ENCODE data around the gene TIMD4. TPM values are rescaled to one million over a fixed set of nuclear protein-coding genes. Genes with fewer than 3 reads are reported as not detected.

The TIMD4 gene
- total RNA-seq, 1 experiment from 2014 or later, result not detected

- peaks cover 58% of the 10 kb centered on the region for H3K27me3 Mint-ChIP-seq (ENCODE audit: low read depth)
- no peak overlapping the region for H3K9ac ChIP-seq (ENCODE audit: extremely low read depth, insufficient read length, low read length)
- H3K14ac ChIP-seq (ENCODE audit: insufficient read depth, low read length), result no peak overlapping the region
- no peaks in the 10 kb centered on the region; a peak in 1 of 7 replicates for H3K36me3 Mint-ChIP-seq (ENCODE audit: insufficient read depth in 1 of 3, low read depth in 3 of 3)
- H3K27me3 ChIP-seq (ENCODE audit: insufficient read depth, low read length), result no peaks in the 10 kb centered on the region
- H3K23ac ChIP-seq (ENCODE audit: insufficient read length, low read depth, low read length), result no peak overlapping the region
- WGBS (ENCODE audit: extremely low coverage, insufficient read length, low lambda C conversion rate), result no CpG with 5 or more reads among the region's 6 CpGs
- no peak overlapping the region for H4K8ac ChIP-seq (replicated peaks; ENCODE audit: insufficient read length, low read depth, low read length)
- no peak overlapping the region for H3K4ac ChIP-seq (ENCODE audit: low read depth, low read length)
- H3K18ac ChIP-seq (ENCODE audit: insufficient read length, low read depth, low read length), result no peak overlapping the region
- TF ChIP-seq CTCF (conservative IDR thresholded peaks at IDR 0.05), result no peak
- H3K4me1 Mint-ChIP-seq, result peaks cover 24 to 25% of the 10 kb centered on the region in 2 experiments
- H4K91ac ChIP-seq (ENCODE audit: insufficient read length, low read depth, low read length), result no peak overlapping the region
- H2BK12ac ChIP-seq (ENCODE audit: insufficient read length, low read depth, low read length), result no peak overlapping the region
- no peak overlapping the region for H3K4me2 ChIP-seq (ENCODE audit: insufficient read depth, insufficient read length, low read length)
- no peak overlapping the region for H2BK15ac ChIP-seq (ENCODE audit: low read depth, low read length)
- H4K5ac ChIP-seq (ENCODE audit: insufficient read length, low read depth, low read length), result no peak overlapping the region
- peaks cover 0 to 4% of the 10 kb centered on the region in 2 experiments; a peak in 1 of 5 replicates for H3K9me3 Mint-ChIP-seq
- no peak overlapping the region for H2BK120ac ChIP-seq (ENCODE audit: low read depth, low read length, poor library complexity, severe bottlenecking)
- DNase-seq, result no peak
- H3K23me2 ChIP-seq (ENCODE audit: insufficient read length, low read depth, low read length, poor library complexity, severe bottlenecking), result peaks cover 2% of the 10 kb centered on the region
- no peak overlapping the region for H2AK5ac ChIP-seq (ENCODE audit: insufficient read length, low read length)
- no peaks in the 10 kb centered on the region for H4K20me1 ChIP-seq (ENCODE audit: control insufficient read depth, insufficient read depth, insufficient read length)
- no peak overlapping the region for H3K4me3 Mint-ChIP-seq
- H2BK5ac ChIP-seq (ENCODE audit: insufficient read length, low read length), result no peak overlapping the region
- H3T11ph ChIP-seq (ENCODE audit: low read length), result no peak overlapping the region
- H3K79me2 ChIP-seq (ENCODE audit: insufficient read depth, low read length), result no peaks in the 10 kb centered on the region
- no peaks in the 10 kb centered on the region for H3K9me3 ChIP-seq (ENCODE audit: control insufficient read depth, low read depth, low read length)
- no peak overlapping the region for H2AFZ ChIP-seq (ENCODE audit: low read length)
- no peaks in the 10 kb centered on the region for H3K79me1 ChIP-seq (ENCODE audit: insufficient read depth, low read depth, low read length, poor library complexity, severe bottlenecking)
- no peak overlapping the region for H2BK20ac ChIP-seq (ENCODE audit: low read depth, low read length, poor library complexity, severe bottlenecking)
- no peak overlapping the region; a peak in 1 of 7 replicates for H3K27ac Mint-ChIP-seq
- peaks cover 14% of the 10 kb centered on the region; the same call in 1 of the 2 replicates for H3K4me1 ChIP-seq (ENCODE audit: insufficient read depth, low read length)
- H3K27ac ChIP-seq (ENCODE audit: insufficient read length, low read depth, low read length), result no peak overlapping the region
- H3K56ac ChIP-seq (ENCODE audit: insufficient read length, low read depth, low read length), result no peak overlapping the region
Measured at GRCh38 chr5:156909180-156909579, 53.8 kb downstream of the TIMD4 start.

Measured in H9 (cell line).